ENCODE measurements around the gene AKAP13. TPM values are rescaled to one million over a fixed set of nuclear protein-coding genes. Genes with fewer than 3 reads are reported as not detected.

Gene AKAP13
- total RNA-seq, 4 donors from 2014 or later: 131 to 265 (median 224) TPM

GRCh38 chr15:85768595-85769168 lies 388.3 kb downstream of the AKAP13 start:
- no peak for TF ChIP-seq CTCF (IDR thresholded peaks at IDR 0.05; ENCODE audit: low read depth)

GRCh38 chr15:85769182-85769900 lies 388.9 kb downstream of the AKAP13 start:
- no peak for TF ChIP-seq CTCF (IDR thresholded peaks at IDR 0.05; ENCODE audit: low read depth)

DNA sequence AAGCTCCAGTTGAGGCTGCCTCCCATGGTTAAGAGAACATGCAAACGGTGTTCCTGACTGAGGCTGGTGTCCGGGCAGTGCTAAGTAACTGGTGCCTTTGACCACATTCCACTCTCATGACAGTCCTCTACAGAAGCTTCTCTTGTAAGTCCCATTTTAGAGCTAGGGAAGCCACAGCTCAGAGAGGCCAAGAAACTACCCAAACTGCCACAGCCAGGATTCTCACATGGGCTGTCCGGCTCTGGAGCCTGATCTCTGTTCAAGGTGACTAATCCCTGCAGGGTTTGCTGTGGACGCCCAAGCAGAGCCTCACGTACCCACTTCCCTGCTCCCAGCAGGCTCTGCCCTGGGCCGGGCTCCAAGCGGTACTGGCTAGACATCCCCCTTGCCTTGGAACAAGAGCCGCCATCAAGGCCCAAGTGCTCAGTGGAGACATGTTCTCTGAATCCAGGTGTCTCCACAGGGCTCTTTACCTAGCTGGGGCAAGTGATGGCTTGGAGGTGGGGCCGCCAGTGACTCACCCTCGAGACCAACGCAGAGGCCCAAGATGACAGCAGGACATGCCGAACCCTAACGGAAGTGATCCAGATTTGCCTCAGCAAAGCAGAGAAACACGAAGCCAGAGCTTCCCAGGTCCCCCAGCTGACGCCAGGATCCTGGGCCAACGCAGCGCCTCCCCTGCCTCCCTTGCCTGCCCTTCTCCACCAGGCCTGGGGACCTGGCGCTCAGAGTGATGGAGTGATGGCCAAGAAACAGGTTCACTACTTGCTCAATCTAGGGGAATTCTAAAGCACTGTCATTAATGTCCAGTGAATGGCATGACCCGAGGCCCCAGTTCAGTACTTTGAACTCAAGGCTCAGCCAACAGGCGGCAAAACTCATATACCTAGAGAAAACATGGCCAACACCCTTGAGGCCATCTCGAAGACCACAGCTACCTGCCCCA lies 390.0 kb downstream of the AKAP13 start:
- TF ChIP-seq CTCF (IDR thresholded peaks at IDR 0.05; ENCODE audit: low read depth): no peak

- no peak for TF ChIP-seq CTCF (IDR thresholded peaks at IDR 0.05; ENCODE audit: low read depth)
Observed at GRCh38 chr15:85771271-85771670, 390.9 kb downstream of the AKAP13 start.

- no peak for TF ChIP-seq CTCF (IDR thresholded peaks at IDR 0.05; ENCODE audit: low read depth)
Observed at GRCh38 chr15:85771781-85772445, 391.5 kb downstream of the AKAP13 start.

- TF ChIP-seq CTCF (IDR thresholded peaks at IDR 0.05; ENCODE audit: low read depth): no peak
Observed at GRCh38 chr15:85772668-85773067, 392.3 kb downstream of the AKAP13 start.
